K562 (cell line): Measurements from ENCODE around the gene PRKCE.

ENCODE experiments used
- FOSL1 ChIP-seq: fragments of 200-800 bp; sonication (Bioruptor generic); conservative IDR thresholded peaks from 2 replicates; pipeline ENCODE4 v1.6.1; 2016; ENCODE audit warnings: missing genetic modification characterization, missing compliant biosample characterization
- MAZ ChIP-seq, 2 experiments: fragments of 450-650 bp in 1 of 2; sonication (generic) in 1 of 2; formaldehyde crosslinking; IDR thresholded peaks in 1 of 2; conservative IDR thresholded peaks in 1 of 2; 2 replicates each; pipeline versions ENCODE4 v1.4.0 to v1.5.0; 2020; ENCODE audit warnings: mild to moderate bottlenecking in 1 of 2, missing genetic modification reagents in 1 of 2
- TF ChIP-seq, protein P1 (sequence below), 2 experiments: fragments of 450-650 bp; formaldehyde crosslinking in 1 of 2; IDR thresholded peaks; 2 replicates each; pipeline versions ENCODE4 v1.4.0 to v1.6.1; 2014 to 2020; ENCODE audit warnings: mild to moderate bottlenecking in 2 of 2, borderline replicate concordance in 1 of 2, low read depth in 1 of 2
- TF ChIP-seq, protein P2 (sequence below), 3 experiments: IDR thresholded peaks in 2 of 3; conservative IDR thresholded peaks in 1 of 3; 2 replicates each; pipeline ENCODE4 v1.5.1; 2011 to 2012; ENCODE audit warnings: low read length in 3 of 3, mild to moderate bottlenecking in 3 of 3, control low read depth in 2 of 3, improper control_type of control experiment in 1 of 3, inconsistent platforms in 1 of 3, low read depth in 1 of 3, mixed read lengths in 1 of 3, moderate library complexity in 1 of 3; ENCODE audit not compliant: insufficient read depth in 2 of 3

DNA sequence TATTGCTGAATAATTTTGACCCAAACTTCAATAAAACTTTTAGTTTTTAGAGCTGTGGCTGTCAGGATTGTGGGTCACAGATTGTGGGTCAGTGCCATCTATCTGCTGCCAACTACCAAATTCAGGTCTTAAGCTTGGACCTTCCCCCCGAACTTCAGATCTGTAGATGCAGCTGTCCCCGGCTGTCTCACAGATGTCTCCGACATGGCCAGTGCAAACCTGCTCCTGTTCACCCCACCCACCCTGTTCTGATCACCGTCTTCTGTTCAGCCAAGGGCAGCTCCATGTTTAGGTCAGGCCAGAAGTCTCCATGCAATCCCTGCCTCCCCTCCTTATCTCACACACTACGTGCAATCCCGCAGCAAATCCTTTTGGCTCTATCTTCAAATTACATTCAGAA is 175.0 kb downstream of the PRKCE start:
- TF ChIP-seq MAZ (CRISPR knock-in tag; conservative IDR thresholded peaks at IDR 0.05 in 1 of 2, IDR thresholded peaks at IDR 0.05 in 1 of 2) (no peak), FOSL1 (no peak)
- TF ChIP-seq, protein P1, sequence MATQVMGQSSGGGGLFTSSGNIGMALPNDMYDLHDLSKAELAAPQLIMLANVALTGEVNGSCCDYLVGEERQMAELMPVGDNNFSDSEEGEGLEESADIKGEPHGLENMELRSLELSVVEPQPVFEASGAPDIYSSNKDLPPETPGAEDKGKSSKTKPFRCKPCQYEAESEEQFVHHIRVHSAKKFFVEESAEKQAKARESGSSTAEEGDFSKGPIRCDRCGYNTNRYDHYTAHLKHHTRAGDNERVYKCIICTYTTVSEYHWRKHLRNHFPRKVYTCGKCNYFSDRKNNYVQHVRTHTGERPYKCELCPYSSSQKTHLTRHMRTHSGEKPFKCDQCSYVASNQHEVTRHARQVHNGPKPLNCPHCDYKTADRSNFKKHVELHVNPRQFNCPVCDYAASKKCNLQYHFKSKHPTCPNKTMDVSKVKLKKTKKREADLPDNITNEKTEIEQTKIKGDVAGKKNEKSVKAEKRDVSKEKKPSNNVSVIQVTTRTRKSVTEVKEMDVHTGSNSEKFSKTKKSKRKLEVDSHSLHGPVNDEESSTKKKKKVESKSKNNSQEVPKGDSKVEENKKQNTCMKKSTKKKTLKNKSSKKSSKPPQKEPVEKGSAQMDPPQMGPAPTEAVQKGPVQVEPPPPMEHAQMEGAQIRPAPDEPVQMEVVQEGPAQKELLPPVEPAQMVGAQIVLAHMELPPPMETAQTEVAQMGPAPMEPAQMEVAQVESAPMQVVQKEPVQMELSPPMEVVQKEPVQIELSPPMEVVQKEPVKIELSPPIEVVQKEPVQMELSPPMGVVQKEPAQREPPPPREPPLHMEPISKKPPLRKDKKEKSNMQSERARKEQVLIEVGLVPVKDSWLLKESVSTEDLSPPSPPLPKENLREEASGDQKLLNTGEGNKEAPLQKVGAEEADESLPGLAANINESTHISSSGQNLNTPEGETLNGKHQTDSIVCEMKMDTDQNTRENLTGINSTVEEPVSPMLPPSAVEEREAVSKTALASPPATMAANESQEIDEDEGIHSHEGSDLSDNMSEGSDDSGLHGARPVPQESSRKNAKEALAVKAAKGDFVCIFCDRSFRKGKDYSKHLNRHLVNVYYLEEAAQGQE (IDR thresholded peaks at IDR 0.05; ENCODE audit: borderline replicate concordance): no peak
- TF ChIP-seq, protein P1 (CRISPR knock-in tag; IDR thresholded peaks at IDR 0.05; ENCODE audit: low read depth): no peak
- TF ChIP-seq, protein P2, sequence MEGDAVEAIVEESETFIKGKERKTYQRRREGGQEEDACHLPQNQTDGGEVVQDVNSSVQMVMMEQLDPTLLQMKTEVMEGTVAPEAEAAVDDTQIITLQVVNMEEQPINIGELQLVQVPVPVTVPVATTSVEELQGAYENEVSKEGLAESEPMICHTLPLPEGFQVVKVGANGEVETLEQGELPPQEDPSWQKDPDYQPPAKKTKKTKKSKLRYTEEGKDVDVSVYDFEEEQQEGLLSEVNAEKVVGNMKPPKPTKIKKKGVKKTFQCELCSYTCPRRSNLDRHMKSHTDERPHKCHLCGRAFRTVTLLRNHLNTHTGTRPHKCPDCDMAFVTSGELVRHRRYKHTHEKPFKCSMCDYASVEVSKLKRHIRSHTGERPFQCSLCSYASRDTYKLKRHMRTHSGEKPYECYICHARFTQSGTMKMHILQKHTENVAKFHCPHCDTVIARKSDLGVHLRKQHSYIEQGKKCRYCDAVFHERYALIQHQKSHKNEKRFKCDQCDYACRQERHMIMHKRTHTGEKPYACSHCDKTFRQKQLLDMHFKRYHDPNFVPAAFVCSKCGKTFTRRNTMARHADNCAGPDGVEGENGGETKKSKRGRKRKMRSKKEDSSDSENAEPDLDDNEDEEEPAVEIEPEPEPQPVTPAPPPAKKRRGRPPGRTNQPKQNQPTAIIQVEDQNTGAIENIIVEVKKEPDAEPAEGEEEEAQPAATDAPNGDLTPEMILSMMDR (IDR thresholded peaks at IDR 0.05 in 2 of 3, conservative IDR thresholded peaks at IDR 0.05 in 1 of 3; ENCODE audit: insufficient read depth in 2 of 3, low read depth in 1 of 3, low read length in 3 of 3): no peak
